GM19023 (cell line): ENCODE results near the gene TMPRSS4.

ENCODE experiments used
- ATAC-seq: cut with Tn5 transposase; IDR thresholded peaks from one replicate; pipeline ENCODE4 v1.9.1; 2021; ENCODE audit warnings: mild to moderate bottlenecking, moderate library complexity; ENCODE audit not compliant: unreplicated experiment

The TMPRSS4 gene

DNA sequence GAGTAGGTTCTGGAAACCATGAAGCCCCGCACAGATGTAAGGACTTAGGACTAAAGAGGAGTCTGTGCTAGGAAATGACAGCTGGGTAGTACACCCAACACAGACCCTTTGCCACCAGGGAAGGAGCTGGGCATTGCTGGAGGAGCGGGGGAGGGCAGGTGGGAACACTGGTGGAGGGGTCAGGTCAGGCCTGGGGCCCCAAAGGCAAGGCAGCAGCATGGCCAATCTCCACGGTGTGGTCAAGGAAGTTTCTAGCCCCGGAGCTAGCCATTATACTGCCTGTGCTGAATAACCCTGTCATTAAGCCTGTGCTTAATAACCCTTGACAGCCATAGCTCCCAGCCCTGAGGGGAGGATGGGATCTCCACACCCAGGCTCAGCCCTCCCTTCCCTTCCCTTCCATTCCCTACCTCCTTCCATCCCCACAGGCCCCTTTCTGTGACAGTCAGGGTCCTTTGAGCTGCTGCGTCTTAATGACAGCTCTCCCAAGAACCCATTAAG lies 2.1 kb downstream of the TMPRSS4 start:
- ATAC-seq: no peak

DNA sequence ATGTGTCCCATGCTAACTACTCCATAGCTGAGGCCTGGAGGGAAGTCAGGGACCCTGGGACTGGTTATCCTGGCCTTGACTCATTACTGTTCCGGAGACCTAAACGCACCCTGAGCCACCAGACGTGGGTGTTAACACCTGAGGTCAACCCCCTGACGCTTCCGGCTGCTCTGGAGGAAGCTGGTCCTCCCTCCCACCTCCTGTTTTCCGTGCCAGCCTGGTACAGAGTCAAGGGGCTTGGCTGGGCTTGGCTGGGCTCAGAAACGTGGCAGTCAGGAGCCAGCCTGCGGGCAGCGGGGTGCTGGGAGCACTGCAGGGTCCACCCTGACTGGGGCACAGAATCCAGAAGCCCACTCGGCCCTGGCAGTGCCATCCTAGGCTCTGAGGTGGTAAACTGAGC lies 2.6 kb downstream of the TMPRSS4 start:
- no peak for ATAC-seq

DNA sequence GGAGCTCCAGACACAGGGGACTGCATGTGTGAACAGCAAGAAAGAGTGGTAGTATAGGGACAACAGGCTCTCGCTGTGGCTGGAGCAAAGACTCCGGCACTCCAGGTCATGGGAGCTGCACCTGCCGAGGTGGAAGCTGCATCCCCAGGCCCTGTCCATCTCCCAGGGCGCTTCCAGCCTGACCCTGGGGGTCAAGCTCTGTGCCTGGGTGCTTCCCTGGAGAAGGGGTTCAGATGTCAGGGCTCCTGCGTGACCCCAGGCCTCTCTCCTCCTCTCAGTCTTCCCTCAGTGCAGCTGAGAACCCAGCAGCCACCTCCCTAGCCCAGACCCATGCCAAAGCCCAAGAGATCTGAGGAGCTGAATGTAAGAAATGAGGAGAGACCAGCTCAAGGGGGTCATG lies 3.4 kb downstream of the TMPRSS4 start:
- no peak for ATAC-seq

DNA sequence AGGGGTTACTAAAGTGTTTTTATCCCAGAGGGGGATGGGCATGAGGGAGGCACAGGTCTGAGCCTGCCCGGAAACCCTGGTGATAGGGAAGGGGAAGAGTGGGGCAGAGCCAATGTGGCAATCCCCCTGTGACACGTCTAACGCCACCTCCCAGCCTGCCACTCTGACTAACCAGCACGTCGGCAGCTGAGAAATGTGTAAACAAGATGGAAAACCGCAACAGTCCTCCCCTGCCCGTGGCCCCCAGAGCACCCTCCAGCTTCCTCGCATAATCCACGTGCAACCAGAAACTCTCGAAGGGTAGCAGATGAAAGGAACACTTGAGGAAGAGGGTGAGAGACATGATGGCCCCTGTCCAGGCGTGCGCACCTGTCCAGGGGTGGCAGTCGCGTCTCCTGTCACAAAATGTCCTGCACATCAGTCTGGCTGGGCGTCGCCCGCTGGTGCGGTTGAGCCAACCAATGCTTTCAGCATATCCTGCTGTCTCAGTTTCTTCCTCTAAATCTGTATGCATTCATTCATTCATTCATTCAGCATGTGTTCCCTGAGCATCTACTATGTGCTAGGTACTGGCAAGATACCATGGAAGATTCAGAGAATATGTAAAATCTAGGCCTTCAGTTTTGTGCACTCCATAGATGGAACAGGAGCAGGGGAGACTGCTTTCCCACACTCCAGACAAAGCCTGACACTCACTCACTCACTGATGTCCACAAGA lies 4.5 kb downstream of the TMPRSS4 start:
- ATAC-seq: no peak

DNA sequence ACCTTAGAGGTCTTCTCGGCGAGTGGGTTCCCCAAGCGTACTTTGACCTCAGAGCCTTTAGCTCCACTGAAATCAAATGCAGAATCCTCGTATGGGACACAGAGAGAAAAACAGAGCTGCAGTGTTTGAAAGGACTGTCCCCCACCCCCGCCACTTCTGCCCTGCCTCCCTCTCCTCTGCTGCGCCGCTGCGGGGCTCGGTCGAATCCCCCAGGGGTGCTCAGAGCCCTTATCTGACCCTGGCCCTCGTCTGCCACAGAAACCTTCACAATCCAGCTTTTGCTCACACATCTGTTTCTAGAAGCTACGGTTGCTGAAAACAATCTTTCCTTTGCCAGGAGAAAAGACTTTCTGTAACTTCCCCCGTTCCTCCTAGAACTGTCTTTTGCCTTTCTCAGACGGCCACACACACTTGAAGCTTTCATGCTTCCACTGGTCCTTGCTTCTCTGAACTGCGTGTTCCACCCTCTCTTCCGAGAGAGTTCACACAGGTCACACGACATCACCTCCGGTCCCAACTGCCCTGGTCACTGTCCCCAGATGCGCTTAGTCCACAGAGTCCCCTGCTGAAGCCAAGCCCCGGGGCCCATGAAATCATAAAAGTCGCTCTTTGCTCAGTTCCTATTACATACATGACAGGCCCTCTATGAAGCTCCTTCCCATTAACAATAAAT lies 6.1 kb downstream of the TMPRSS4 start:
- no peak for ATAC-seq

DNA sequence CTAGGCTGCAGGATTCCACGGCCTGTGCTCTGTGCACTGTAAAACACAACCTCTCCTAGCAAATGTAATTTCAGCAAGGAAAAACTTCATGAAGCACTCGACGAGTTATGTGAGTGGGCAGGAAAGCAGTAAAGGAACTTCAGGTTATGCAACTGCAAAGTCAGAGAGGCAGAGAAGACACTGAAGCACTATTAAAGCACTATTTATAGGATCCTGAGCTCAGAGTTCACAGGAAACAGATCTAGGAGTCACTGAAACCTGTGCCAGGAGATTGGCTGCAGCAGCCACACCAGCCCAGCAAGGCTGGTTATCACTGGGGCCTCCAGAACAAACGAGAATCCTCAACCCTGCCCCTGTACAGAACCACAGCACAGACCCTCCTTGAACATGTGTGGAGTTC lies 7.4 kb downstream of the TMPRSS4 start:
- no peak for ATAC-seq

DNA sequence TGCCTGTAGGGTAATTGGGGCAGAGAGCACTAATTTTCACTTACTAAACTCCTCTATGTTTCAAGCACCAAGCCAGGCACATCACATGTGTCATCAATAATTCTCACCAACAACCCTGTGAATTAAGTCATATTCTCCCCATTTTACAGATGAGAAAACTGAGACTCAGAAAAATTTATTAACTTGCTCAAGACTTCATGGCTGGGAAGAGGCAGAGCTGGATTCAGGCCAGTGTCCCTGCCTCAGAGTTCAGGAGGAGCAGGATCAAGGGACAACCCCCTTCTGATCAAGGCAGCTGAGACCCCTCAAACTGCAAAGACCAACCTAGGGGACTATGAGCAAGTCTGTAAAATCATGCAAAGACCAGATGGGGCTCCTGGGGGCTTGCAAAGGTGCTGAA lies 7.8 kb downstream of the TMPRSS4 start:
- ATAC-seq: no peak

DNA sequence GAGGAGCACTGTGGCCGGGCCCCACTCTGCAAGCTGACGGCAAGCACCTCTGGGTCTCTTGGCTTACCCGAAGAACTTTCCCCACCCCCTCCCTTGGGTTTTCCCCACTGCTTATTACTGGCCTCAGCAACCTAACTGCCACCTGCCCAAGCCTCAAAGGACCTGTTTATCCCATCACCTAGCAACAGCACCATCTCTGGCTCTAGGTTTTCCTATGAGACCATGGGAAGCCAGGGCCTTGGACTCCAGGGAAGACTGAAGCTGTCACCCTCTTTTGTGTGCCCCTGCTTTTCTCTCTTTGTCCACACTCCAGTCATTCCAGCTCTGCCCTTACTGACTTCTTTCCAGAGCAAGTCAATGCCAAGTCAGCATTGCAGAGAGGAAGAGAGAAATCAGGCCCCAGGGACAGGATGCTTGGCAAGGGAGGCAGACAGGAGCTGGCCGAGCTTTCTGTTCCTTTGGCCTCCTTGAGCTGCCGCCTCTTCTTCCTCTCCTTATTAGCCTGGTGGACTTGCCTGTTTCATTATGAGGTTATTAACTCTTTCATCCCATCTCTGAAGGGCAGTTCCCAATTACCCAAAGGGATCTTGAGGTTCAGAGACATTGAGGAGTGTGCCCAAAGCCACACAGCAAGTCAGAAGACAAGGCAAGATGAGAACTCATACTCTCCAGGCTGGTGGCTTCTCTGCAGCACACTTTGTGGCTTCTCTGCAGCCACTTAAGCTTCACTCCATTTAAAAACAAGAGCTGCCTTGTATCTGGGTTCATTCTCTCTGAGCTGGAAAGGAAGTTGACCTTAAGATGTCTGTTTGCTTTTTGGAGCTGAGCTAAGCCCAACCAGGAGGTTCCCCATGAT lies 10.3 kb downstream of the TMPRSS4 start, which contains the start of gene SMIM35:
Gene SMIM35, minus strand, starts transcription at position 51 of the 856 bp plus-strand sequence. CDS start 206 bp downstream, outside the sequence.
- no peak for ATAC-seq

DNA sequence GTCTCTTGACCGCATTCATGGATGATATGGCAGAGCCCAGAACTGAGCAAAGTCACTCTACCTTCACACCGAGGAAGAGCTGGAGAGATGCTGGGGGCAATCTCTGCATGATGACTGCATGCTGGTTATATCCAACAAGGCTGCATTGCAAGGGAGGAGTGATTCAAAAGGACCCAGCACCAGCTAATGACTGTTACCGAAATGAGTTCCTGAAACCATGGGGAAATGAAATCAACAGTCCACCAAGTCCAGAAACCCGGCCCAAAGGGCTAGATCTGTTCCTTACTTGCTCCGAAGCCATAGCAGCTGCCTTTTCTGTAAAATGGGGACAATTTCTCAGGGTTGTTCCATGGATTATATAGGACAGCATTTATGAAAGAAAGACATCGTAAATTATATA lies 11.1 kb downstream of the TMPRSS4 start:
- no peak for ATAC-seq

DNA sequence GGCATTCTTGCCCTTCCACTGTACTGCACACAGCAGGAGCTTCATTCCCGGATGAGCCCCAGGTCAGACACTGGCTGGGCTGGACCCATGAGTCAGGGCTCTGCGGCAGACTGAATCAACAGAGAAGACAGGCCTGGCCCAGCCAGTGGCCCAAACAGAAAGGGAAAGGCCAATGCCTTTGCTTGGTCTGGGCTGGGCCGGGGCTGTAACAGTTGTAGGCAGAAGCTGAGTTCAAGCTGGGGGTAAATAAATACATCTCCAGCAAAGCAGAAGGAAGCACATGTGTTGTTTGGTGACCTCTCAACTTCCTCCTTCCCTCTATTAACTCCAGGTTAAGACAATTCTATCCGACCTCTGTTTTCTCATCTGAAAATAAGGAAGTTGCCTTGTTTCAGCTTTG lies 11.7 kb downstream of the TMPRSS4 start:
- no peak for ATAC-seq

DNA sequence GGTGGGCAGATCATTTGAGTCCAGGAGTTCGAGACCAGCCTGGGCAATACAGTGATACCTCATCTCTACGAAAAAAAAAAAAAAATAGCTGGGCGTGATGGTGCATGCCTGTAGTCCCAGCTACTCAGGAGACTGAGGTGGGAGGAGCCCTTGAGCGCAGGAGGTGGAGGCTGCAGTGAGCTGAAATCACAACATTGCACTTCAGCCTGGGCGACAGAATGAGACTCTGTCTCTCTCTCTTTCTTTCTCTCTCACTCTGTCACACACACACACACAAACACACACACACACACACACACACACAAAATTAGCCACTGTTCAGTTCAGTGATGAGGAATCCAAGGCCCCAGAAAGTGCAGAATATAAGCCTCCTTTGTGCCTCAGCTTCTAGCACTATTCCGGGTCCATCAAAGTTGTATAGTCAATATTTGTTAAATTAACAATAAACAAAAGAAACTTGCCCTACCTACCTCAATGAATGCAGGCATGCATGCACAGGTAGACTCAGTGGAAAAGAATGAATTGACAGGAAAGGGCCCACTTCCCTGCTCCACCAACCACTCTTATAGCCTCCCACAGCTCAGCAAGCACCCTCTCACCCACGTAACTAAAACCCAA lies 13.8 kb downstream of the TMPRSS4 start:
- no peak for ATAC-seq

DNA sequence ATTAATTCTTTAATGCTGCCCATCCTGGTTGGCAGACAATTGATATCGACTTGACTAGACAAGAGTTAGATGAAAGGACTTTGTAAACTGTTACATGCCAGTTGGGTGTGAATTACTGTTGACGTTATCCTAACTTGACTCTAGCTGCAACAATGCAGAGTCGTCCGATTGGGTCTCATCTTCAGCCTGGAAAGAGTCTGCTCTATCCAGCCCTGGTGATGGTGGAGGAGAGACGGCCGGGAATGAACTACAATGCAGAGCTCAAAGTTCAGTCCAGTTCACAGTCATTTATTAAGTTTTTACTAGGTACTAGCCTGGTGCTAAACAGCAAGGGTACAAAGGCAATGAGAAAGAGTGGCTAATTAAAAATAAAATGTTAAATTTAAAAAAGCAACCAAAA lies 14.8 kb downstream of the TMPRSS4 start:
- no peak for ATAC-seq

DNA sequence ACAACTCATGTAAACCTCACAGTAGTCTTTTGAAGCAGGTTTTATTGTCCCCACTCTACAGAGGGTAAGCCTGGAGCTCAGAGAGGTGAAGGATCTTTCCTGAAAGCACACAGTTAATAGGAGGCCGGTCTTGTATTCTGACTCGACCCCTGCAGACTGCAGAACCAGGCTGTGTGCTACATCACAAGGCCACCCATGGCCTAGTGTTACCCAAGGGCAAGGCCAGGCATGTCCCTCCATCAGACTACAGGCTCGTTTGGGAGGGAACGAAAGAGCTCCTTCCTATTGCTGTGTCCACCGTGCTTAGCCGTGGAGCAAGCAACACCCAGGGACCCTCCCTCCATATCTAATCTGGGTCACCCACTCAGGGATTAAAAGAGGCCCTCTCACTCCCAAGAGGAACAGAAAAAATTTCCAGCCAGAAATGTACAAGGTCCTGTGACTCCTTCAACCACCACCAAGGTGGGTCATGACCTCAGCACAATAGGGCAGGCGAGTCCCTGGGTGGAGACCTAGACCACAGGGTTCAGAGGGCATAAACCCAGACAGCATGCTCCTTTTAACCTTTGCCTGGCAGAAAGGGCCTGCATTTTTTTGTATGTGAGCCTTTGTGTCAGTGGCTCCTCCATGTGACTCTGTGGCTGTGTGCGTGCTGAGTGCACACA lies 16.2 kb downstream of the TMPRSS4 start:
- ATAC-seq: no peak

DNA sequence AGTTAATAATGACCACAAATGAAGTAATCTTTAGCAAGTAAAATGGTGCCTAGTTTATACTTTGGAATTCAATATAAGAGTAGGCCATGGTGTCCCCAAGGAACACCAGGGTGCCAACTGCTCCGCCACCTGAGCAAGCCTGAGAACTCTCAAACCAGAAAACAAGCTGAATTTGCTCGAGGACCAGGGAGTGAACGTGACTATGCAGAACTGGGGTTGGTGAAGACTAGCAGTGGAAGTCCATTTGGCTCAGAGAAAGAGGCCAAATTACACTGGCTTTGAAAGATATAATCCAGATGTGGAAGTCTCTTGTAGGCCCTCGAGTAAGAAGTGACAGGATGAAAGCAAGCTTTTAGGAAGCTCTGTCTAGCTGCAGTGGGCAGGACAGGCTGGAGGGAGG lies 18.6 kb downstream of the TMPRSS4 start:
- ATAC-seq: no peak

DNA sequence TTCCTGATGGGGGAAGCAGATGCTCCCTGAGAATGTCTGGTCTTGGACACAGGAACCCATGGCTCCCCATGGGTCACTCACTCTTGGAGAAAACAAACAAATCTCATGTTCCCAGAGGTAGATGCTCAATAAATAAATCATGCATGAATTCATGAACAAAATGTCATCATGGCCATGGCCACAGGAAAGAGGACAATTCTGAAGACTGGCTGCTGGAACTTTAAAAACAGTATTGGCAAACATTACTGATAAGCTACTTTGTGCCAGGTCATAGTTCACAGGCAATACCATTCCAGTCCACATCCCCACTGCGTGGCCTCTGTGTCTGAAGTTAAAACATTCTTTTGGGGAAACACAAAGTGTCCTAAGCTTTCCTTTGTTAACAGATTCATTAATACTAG lies 19.1 kb downstream of the TMPRSS4 start:
- no peak for ATAC-seq

DNA sequence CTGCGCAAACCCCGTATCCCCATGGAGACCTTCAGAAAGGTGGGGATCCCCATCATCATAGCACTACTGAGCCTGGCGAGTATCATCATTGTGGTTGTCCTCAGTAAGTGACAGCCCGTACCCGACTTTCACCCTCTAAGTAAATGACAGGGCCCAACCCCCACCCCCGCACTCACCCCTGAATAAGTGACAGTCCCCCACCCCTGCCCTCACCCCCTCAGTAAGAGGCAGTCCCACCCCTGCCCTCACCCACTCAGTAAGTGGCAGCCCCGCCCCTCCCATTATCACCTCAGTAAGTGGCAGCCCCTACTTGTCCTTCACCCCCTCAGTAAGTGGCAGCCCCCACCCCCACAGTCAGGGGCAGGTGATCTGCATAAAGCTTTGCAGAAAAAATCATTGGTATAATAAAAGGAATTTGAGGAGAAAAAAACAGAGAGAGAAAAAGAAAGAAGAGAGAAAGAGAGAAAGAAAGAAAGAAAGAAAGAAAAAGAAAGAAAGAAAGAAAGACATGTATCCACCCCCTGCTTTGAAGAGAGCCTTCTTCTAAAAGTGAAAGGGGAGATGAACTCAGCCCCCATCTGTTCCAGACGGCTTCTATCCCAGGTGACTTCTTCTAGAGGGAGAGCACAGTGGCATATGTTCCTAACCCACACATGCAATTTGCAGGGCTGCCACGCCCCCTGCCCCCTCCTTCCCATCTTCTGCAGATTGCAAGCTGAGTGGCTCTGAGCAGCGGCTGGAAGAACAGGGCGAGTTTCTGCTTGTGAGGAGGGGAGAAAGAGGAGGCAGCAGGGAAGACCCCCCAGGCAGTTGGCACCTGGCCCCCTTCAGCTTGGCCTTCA lies 22.3 kb downstream of the TMPRSS4 start:
- no peak for ATAC-seq

DNA sequence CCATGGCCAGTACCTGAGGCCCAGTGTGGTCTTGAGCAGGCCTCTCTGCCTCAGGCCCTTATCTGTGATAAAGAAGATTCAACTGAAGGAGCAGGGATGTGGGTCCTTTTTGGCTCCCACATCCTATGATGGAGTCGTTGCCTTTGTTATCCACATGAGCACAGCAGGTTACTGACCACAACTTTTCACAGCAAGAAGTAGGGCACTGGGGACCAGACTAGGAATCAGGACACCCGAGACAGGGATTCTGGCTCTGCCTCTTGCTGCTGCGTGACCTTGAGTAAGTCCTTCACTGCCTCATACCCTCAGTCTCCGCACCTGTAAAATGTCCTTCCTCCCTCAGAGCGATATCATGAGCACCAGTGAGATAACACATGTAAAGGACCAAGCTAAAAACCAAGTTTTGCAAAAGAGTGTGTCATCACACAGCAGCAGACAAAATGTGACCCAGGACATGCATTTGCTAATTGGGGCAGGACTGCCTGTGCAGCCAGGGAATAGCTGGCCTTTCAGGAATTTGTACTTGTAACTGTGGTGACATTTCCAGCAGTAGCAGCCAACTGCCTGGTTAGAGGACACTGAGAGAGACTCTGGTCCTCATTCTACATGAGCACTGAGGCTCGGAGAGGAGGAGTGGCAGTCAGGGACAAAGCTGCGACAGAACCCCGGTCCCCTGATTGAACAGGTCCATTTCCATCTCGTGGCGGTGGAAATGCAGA lies 23.1 kb downstream of the TMPRSS4 start:
- ATAC-seq: no peak

DNA sequence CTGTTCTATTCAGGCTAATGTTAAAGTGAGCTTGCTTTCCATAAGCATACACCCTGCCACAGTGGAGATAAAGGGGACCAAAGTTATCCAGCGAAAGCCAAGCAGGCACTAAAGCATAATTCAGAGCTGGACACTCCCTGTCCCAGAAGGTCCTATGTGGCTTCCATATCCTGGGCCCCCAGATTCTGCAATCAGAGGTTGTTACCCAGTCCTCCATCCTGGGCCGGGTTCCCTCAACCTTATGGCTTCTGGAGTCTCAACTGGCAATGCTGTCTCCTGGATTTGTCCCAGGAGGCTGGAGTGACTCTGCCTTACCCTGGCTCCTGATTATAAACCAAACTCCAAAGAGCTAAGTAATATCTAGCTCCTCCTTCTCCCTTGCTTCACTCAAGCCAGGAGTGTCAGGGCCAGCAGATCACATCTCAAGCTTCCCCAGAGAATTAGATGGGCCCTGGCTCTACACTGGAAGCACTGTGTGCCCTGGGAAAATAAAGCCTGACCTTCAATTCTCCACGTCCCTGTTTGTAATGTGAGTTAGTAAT lies 23.9 kb downstream of the TMPRSS4 start:
- ATAC-seq: no peak
